Liver (tissue), 3 donors: ENCODE data around the gene TECR.

ENCODE experiments used
- RAD21 ChIP-seq, 2 donors: IDR thresholded peaks; 2 replicates each; pipeline ENCODE4 v1.6.1; 2016; ENCODE audit warnings: antibody characterized with exemption in 2 of 2, mild to moderate bottlenecking in 2 of 2
- TF ChIP-seq, protein P1 (sequence below): fragments of 150-350 bp; IDR thresholded peaks from 2 replicates; pipeline ENCODE4 v1.5.1; 2017; ENCODE audit warnings: improper control_type of control experiment, low read depth, low read length; ENCODE audit not compliant: missing input control
- donor health status: healthy.
- donor health status: healthy.

DNA sequence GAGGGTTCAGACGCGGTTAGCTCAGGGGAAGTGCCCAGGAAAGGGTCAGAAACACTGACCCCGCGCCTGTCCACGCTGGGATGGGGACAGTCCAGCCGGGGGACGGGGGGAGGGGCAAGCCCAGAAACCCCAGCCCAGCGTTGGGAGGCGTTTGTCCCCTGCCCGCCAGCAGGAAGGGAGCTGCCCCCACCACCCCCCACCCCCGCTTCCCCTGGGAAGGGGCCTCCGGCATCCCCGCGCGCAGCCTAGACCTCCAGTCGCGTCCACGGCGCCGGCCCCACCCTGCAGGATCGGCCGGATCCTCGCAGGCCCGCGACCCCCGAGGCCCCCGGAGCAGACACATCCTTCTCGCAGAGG is 33.7 kb upstream of the TECR start:
- TF ChIP-seq RAD21 (IDR thresholded peaks at IDR 0.05) = no peak
- TF ChIP-seq, protein P1, sequence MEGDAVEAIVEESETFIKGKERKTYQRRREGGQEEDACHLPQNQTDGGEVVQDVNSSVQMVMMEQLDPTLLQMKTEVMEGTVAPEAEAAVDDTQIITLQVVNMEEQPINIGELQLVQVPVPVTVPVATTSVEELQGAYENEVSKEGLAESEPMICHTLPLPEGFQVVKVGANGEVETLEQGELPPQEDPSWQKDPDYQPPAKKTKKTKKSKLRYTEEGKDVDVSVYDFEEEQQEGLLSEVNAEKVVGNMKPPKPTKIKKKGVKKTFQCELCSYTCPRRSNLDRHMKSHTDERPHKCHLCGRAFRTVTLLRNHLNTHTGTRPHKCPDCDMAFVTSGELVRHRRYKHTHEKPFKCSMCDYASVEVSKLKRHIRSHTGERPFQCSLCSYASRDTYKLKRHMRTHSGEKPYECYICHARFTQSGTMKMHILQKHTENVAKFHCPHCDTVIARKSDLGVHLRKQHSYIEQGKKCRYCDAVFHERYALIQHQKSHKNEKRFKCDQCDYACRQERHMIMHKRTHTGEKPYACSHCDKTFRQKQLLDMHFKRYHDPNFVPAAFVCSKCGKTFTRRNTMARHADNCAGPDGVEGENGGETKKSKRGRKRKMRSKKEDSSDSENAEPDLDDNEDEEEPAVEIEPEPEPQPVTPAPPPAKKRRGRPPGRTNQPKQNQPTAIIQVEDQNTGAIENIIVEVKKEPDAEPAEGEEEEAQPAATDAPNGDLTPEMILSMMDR = no peak
